GM10266 (cell line): Measurements from ENCODE around the gene JAKMIP1.
"Not testable (repeated sequence)": the region's sequence is repeated elsewhere in the genome, so short reads cannot be mapped to it uniquely, and the experiment has no call there.

ENCODE experiments used
- DNase-seq: peaks from one replicate; pipeline ENCODE4 v3.0.0; 2012; ENCODE audit errors: extremely low spot score
- CTCF ChIP-seq: IDR thresholded peaks from 2 replicates; pipeline ENCODE4 v1.5.1; 2012; ENCODE audit warnings: mild to moderate bottlenecking, low read depth; ENCODE audit not compliant: control insufficient read depth, insufficient read depth; ENCODE audit errors: missing control alignments

JAKMIP1 gene

GRCh38 chr4:6221851-6222760 is 21.8 kb upstream of the JAKMIP1 start:
- no peak for TF ChIP-seq CTCF
- DNase-seq = no peak

GRCh38 chr4:6221301-6221850 is 21.0 kb upstream of the JAKMIP1 start:
- no peak for TF ChIP-seq CTCF
- DNase-seq = no peak

GRCh38 chr4:6217716-6218381 is 17.5 kb upstream of the JAKMIP1 start:
- peak; percentile 58 for DNase-seq
- no peak for TF ChIP-seq CTCF

- DNase-seq = no peak
- no peak for TF ChIP-seq CTCF
Measured at GRCh38 chr4:6216588-6216987, 16.2 kb upstream of the JAKMIP1 start.

- no peak for DNase-seq
- no peak for TF ChIP-seq CTCF
Measured at GRCh38 chr4:6209921-6210320, 9.6 kb upstream of the JAKMIP1 start.

- not testable (repeated sequence) for DNase-seq
Measured at GRCh38 chr4:6209291-6209690, 8.9 kb upstream of the JAKMIP1 start.

- DNase-seq = no peak
- no peak for TF ChIP-seq CTCF
Measured at GRCh38 chr4:6208416-6208815, 8.1 kb upstream of the JAKMIP1 start.
